Measurements from ENCODE around the gene MARCHF6.

DNA sequence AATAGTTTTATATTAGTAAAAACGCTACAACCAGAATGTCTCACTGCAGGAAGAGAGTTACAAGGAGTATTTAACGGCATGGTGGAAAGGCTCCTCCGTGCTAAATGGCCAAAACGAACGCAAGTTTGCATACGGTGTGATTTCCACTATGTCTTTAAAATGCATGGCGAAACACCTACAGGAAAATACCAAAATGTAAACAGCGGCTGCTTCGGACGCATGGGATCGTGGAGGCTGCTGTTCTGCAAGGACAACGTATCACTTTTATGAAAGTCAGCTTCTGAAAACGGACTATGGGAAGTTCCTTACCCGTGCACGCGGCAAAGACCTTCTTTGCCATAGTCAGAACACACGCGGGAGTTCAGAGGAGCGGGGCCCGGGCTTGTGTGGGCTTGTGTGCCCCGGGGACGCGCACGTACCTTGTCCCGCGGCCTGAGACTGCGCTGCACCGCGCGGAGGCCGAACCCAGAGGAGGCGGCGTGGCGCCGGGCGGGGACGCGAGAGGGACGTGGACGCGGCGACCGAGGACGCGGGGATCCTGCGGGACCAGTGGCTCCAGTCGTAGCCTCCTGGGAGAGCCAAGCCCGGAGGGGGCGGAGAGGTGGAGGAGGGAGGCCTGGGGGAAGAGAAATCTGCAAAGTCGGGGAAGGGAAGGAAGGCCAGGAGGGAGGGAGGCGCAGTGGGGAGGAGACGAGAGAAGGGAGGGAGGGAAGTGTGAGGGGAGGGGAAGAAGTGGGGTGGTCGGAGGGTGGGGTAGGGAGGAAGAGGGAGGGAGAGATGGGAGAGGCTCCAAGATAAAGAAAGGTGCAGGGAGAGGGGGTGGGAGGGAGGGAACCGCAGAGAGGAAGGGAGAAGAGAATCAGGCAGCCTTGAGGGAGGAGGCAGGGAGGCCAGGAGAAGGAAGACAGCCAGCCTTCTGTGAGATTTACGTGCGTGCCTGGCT lies 46.0 kb upstream of the MARCHF6 start, which contains the start of gene CMBL:
- TF ChIP-seq POLR2A (IDR thresholded peaks at IDR 0.05) = peak in 2 of 3 donors; percentile 44
- TF ChIP-seq, protein P1, sequence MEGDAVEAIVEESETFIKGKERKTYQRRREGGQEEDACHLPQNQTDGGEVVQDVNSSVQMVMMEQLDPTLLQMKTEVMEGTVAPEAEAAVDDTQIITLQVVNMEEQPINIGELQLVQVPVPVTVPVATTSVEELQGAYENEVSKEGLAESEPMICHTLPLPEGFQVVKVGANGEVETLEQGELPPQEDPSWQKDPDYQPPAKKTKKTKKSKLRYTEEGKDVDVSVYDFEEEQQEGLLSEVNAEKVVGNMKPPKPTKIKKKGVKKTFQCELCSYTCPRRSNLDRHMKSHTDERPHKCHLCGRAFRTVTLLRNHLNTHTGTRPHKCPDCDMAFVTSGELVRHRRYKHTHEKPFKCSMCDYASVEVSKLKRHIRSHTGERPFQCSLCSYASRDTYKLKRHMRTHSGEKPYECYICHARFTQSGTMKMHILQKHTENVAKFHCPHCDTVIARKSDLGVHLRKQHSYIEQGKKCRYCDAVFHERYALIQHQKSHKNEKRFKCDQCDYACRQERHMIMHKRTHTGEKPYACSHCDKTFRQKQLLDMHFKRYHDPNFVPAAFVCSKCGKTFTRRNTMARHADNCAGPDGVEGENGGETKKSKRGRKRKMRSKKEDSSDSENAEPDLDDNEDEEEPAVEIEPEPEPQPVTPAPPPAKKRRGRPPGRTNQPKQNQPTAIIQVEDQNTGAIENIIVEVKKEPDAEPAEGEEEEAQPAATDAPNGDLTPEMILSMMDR (IDR thresholded peaks at IDR 0.05) = no peak
